Fibroblast of the aortic adventitia (primary cell): ENCODE data around the gene ASNSD1. TPM values are rescaled to one million over a fixed set of nuclear protein-coding genes. Genes with fewer than 3 reads are reported as not detected.

Experiments
- DNase-seq: peaks from one replicate; pipeline ENCODE4 v3.0.0-alpha.2; 2010; ENCODE audit warnings: low read depth
- H3K4me3 ChIP-seq: 2 replicates; pipeline ENCODE4 v1.5.1; 2011; ENCODE audit warnings: low read depth, mild to moderate bottlenecking, control low read depth, low read length, moderate library complexity
- CTCF ChIP-seq: IDR thresholded peaks from 2 replicates; pipeline ENCODE4 v1.5.1; 2011; ENCODE audit warnings: mild to moderate bottlenecking, low read length, control low read depth, inconsistent platforms; ENCODE audit not compliant: insufficient read depth
- total RNA-seq: library from RNA; depleted of rRNA; stranded (reverse); fragments of >200 nt; gene quantifications from 2 replicates; pipeline ENCODE4 v1.2.3, GENCODE V29; 2012; ENCODE audit warnings: low replicate concordance

The ASNSD1 gene
- 77.7 and 95.7 TPM in 2 replicates for total RNA-seq

- TF ChIP-seq CTCF, result peak; percentile 84
- peak within 1 kb of the TSS; percentile 100 for H3K4me3 ChIP-seq
- peak; percentile 100 for DNase-seq
Observed at GRCh38 chr2:189661148-189661956, at the start of gene ASNSD1. ASNSD1 (plus strand) TSS chr2:189661459; CDS start chr2:189666133, 4,674 bp downstream.

- DNase-seq, result peak; percentile 98
- no peak for TF ChIP-seq CTCF
- H3K4me3 ChIP-seq, result peak overlapping the region; percentile 14
Observed at GRCh38 chr2:189613077-189613636, 48.1 kb upstream of the ASNSD1 start.

GRCh38 chr2:189613650-189614420 lies 47.4 kb upstream of the ASNSD1 start:
- no peak overlapping the region for H3K4me3 ChIP-seq
- no peak for TF ChIP-seq CTCF
- peak; percentile 78 for DNase-seq

- H3K4me3 ChIP-seq, result no peak overlapping the region
- DNase-seq, result no peak
- TF ChIP-seq CTCF, result no peak
Observed at GRCh38 chr2:189614585-189614984, 46.7 kb upstream of the ASNSD1 start.

- TF ChIP-seq CTCF, result no peak
- no peak overlapping the region for H3K4me3 ChIP-seq
- no peak for DNase-seq
Observed at GRCh38 chr2:189618197-189618596, 43.1 kb upstream of the ASNSD1 start.

- H3K4me3 ChIP-seq, result no peak overlapping the region
- TF ChIP-seq CTCF, result no peak
- no peak for DNase-seq
Observed at GRCh38 chr2:189621781-189622180, 39.5 kb upstream of the ASNSD1 start.
